H1 (cell line): ENCODE results near the gene LIF. TPM values are rescaled to one million over a fixed set of nuclear protein-coding genes. Genes with fewer than 3 reads are reported as not detected.

Source experiments
- CTCF ChIA-PET: fragments of 300-600 bp; sonication (Branson Sonifier 250); formaldehyde crosslinking; loops from one replicate; lab custom pipeline; 2021; ENCODE audit not compliant: partially characterized antibody; lab: Charles Lee
- POLR2A ChIA-PET: fragments of 300-600 bp; sonication (Branson Sonifier 250); formaldehyde crosslinking; loops from one replicate; lab custom pipeline; 2021; ENCODE audit warnings: inconsistent platforms; ENCODE audit not compliant: partially characterized antibody; lab: Charles Lee
- DNase-seq, 2 experiments: peaks; one replicate each; pipeline versions ENCODE4 v3.0.0 to v3.0.0-alpha.2; 2010 to 2022; ENCODE audit warnings: low spot score in 2 of 2, low read depth in 1 of 2, mixed read lengths in 1 of 2
- FAIRE-seq: peaks from 2 replicates; lab custom pipeline; 2011; peaks lifted over from hg19 to GRCh38; lab: Jason Lieb, UNC
- H2AFZ ChIP-seq: 2 replicates; pipeline ENCODE4 v1.8.1; 2012; ENCODE audit warnings: low read length, inconsistent platforms
- H2AK5ac ChIP-seq: 2 replicates; pipeline ENCODE4 v1.6.1; 2013; ENCODE audit warnings: low read depth, low read length
- H2BK120ac ChIP-seq: replicated peaks from 2 replicates; pipeline ENCODE3; 2013; ENCODE audit warnings: low read depth, low read length, inconsistent platforms
- H2BK12ac ChIP-seq: 2 replicates; pipeline ENCODE4 v1.6.1; 2013; ENCODE audit warnings: low read depth, low read length
- H2BK15ac ChIP-seq: 2 replicates; pipeline ENCODE4 v1.6.1; 2013; ENCODE audit warnings: low read length
- H2BK20ac ChIP-seq: 2 replicates; pipeline ENCODE4 v1.6.1; 2013; ENCODE audit warnings: low read length
- H2BK5ac ChIP-seq: 2 replicates; pipeline ENCODE4 v1.6.1; 2013; ENCODE audit warnings: low read depth, low read length
- H3K14ac ChIP-seq: 2 replicates; pipeline ENCODE4 v1.6.1; 2013; ENCODE audit warnings: inconsistent platforms; ENCODE audit not compliant: insufficient read length
- H3K18ac ChIP-seq: 2 replicates; pipeline ENCODE4 v1.6.1; 2013; ENCODE audit warnings: low read length; ENCODE audit errors: extremely low read depth
- H3K23ac ChIP-seq: 2 replicates; pipeline ENCODE4 v1.6.1; 2013; ENCODE audit warnings: inconsistent platforms; ENCODE audit not compliant: insufficient read length
- H3K23me2 ChIP-seq: 2 replicates; pipeline ENCODE4 v1.6.1; 2013; ENCODE audit warnings: low read depth, low read length
- H3K27ac ChIP-seq: 2 replicates; pipeline ENCODE4 v1.6.1; 2011; ENCODE audit warnings: low read depth, low read length, inconsistent platforms
- H3K27me3 ChIP-seq, 4 experiments: replicated peaks in 1 of 4; 1 replicate in 1 of 4; 2 replicates in 3 of 4; pipeline versions ENCODE4 v1.6.1 to v1.8.1; 2011 to 2013; ENCODE audit warnings: low read length in 3 of 4, mild to moderate bottlenecking in 3 of 4, inconsistent platforms in 2 of 4, mixed read lengths in 2 of 4, moderate library complexity in 1 of 4; ENCODE audit not compliant: control insufficient read depth in 3 of 4, insufficient read depth in 3 of 4; ENCODE audit errors: extremely low read depth in 1 of 4
- H3K36me3 ChIP-seq, 4 experiments: 2 replicates each; pipeline versions ENCODE4 v1.6.1 to v1.8.1; 2011 to 2013; ENCODE audit warnings: mild to moderate bottlenecking in 4 of 4, low read length in 3 of 4, moderate library complexity in 2 of 4, control low read depth in 1 of 4, inconsistent platforms in 1 of 4; ENCODE audit not compliant: insufficient read depth in 4 of 4, control insufficient read depth in 2 of 4
- H3K4ac ChIP-seq: replicated peaks from 2 replicates; pipeline ENCODE3; 2013; ENCODE audit warnings: low read length, low read depth, mixed read lengths, inconsistent platforms; ENCODE audit not compliant: insufficient read length
- H3K4me1 ChIP-seq, 4 experiments: replicated peaks in 1 of 4; 1 replicate in 1 of 4; 2 replicates in 3 of 4; pipeline versions ENCODE4 v1.6.1 to v1.8.1; 2011 to 2013; ENCODE audit warnings: low read length in 3 of 4, inconsistent platforms in 2 of 4, mixed read lengths in 1 of 4; ENCODE audit not compliant: insufficient read depth in 4 of 4, control insufficient read depth in 3 of 4
- H3K4me2 ChIP-seq, 2 experiments: 2 replicates each; pipeline versions ENCODE4 v1.6.1 to v1.8.1; 2011 to 2013; ENCODE audit warnings: low read depth in 2 of 2, low read length in 2 of 2, control low read depth in 1 of 2, inconsistent platforms in 1 of 2, mild to moderate bottlenecking in 1 of 2; ENCODE audit not compliant: insufficient read depth in 1 of 2
- H3K4me3 ChIP-seq, 4 experiments: fragments of 200-600, 300-600 bp in 1 of 4; sonication (generic), shearing (Covaris generic), sonication (Bioruptor Twin) in 1 of 4; 2 replicates each; pipeline versions ENCODE4 v1.5.1 to v1.8.1; 2011 to 2016; ENCODE audit warnings: low read length in 4 of 4, low read depth in 3 of 4, control low read depth in 2 of 4, inconsistent platforms in 2 of 4, mild to moderate bottlenecking in 2 of 4, mixed read lengths in 1 of 4, moderate library complexity in 1 of 4; ENCODE audit not compliant: insufficient read depth in 2 of 4; ENCODE audit errors: extremely low read depth in 1 of 4
- H3K56ac ChIP-seq: replicated peaks from 2 replicates; pipeline ENCODE3; 2013; ENCODE audit warnings: low read depth, mild to moderate bottlenecking, mixed read lengths, low read length, inconsistent platforms; ENCODE audit not compliant: insufficient read length
- H3K79me1 ChIP-seq: 2 replicates; pipeline ENCODE4 v1.6.1; 2013; ENCODE audit warnings: low read depth, low read length, control low read depth
- H3K79me2 ChIP-seq, 2 experiments: 2 replicates each; pipeline versions ENCODE4 v1.6.1 to v1.8.1; 2012 to 2013; ENCODE audit warnings: low read length in 2 of 2, mild to moderate bottlenecking in 2 of 2, inconsistent platforms in 1 of 2; ENCODE audit not compliant: insufficient read depth in 2 of 2, control insufficient read depth in 1 of 2
- H3K9ac ChIP-seq, 4 experiments: replicated peaks in 1 of 4; 1 replicate in 1 of 4; 2 replicates in 3 of 4; pipeline versions ENCODE4 v1.6.1 to v1.8.1; 2011 to 2013; ENCODE audit warnings: low read depth in 3 of 4, low read length in 3 of 4, control low read depth in 2 of 4, mild to moderate bottlenecking in 2 of 4, moderate library complexity in 2 of 4, inconsistent platforms in 1 of 4; ENCODE audit errors: extremely low read depth in 1 of 4
- H3K9me3 ChIP-seq, 2 experiments: 2 replicates each; pipeline versions ENCODE4 v1.6.1 to v1.8.1; 2012 to 2013; ENCODE audit warnings: mild to moderate bottlenecking in 2 of 2, moderate library complexity in 2 of 2, control low read depth in 1 of 2, inconsistent platforms in 1 of 2, low read depth in 1 of 2, low read length in 1 of 2, mixed read lengths in 1 of 2; ENCODE audit not compliant: insufficient read depth in 2 of 2
- H4K20me1 ChIP-seq, 2 experiments: replicated peaks in 1 of 2; 2 replicates each; pipeline versions ENCODE3 to v1.8.1; 2011 to 2013; ENCODE audit warnings: inconsistent platforms in 2 of 2, low read length in 2 of 2, mild to moderate bottlenecking in 1 of 2; ENCODE audit not compliant: insufficient read depth in 2 of 2, control insufficient read depth in 1 of 2
- H4K5ac ChIP-seq: 2 replicates; pipeline ENCODE4 v1.6.1; 2013; ENCODE audit warnings: low read length, low read depth, mixed read lengths, inconsistent platforms; ENCODE audit not compliant: insufficient read length
- H4K8ac ChIP-seq: 2 replicates; pipeline ENCODE4 v1.8.0; 2013; ENCODE audit warnings: mild to moderate bottlenecking, moderate library complexity, low read length, inconsistent platforms; ENCODE audit not compliant: insufficient read depth; ENCODE audit errors: extremely low read depth
- H4K91ac ChIP-seq: replicated peaks from 2 replicates; pipeline ENCODE3; 2013; ENCODE audit warnings: low read length, mixed read lengths, inconsistent platforms; ENCODE audit not compliant: insufficient read length
- BCL11A ChIP-seq, 2 experiments: IDR thresholded peaks; one replicate each; pipeline ENCODE4 v1.6.1; 2011; ENCODE audit warnings: low read depth in 2 of 2, low read length in 2 of 2, mild to moderate bottlenecking in 2 of 2
- CBX5 ChIP-seq: fragments of 300-800, 300-1000 bp; sonication (generic); IDR thresholded peaks from 2 replicates; pipeline ENCODE4 v1.7.1; 2016; ENCODE audit warnings: antibody characterized with exemption, low read length, low read depth
- RBBP5 ChIP-seq: IDR thresholded peaks from 2 replicates; pipeline ENCODE4 v1.7.1; 2012; ENCODE audit warnings: low read depth, mild to moderate bottlenecking, inconsistent platforms, low read length, moderate library complexity, borderline replicate concordance
- WGBS, 2 experiments: shearing (Covaris generic) in 1 of 2; methylation state at CpG; one replicate each; pipeline versions ENCODE4 v1.1.6 to v1.1.7; 2013 to 2015; ENCODE audit warnings: low lambda C conversion rate in 2 of 2, mixed read lengths in 2 of 2, inconsistent platforms in 1 of 2, low coverage in 1 of 2, missing lambda C conversion rate in 1 of 2; ENCODE audit not compliant: insufficient replicate concordance in 2 of 2, insufficient coverage in 1 of 2, insufficient read length in 1 of 2; ENCODE audit errors: extremely low coverage in 1 of 2, missing lambda C conversion rate in 1 of 2; 5-methylcytosine and 5-hydroxymethylcytosine counted together
- polyA plus RNA-seq, 7 experiments: library from polyadenylated mRNA; depleted of rRNA in 3 of 7; stranded (reverse) in 5 of 7; unstranded in 2 of 7; fragments of >200 nt in 5 of 7; fragments of 200-250 nt in 2 of 7; gene quantifications; 1 replicate in 5 of 7; 2 replicates in 1 of 7; 4 replicates in 1 of 7; pipeline versions ENCODE4 v1.2.1 to v1.2.3, GENCODE V29; 2011 to 2013; ENCODE audit warnings: missing spikeins in 2 of 7, mixed read lengths in 2 of 7
- total RNA-seq: library from RNA; stranded (reverse); fragmentation: NEBNext Ultra II Directional; extraction: Animal tissue kit (Norgen Biotek cat#: 25700); gene quantifications from 2 replicates; pipeline ENCODE4 v1.2.1, GENCODE V29; 2021

Gene LIF
- total and polyA plus RNA-seq, 2 of the 8 experiments (the other 6 are each of a cell fraction or from before 2014, with no cell fraction given) = 3.3 to 3.5 TPM

- no peak for DNase-seq
- CTCF ChIA-PET = interaction anchor here (0.6 to 9.1 kb wide), 15 partner anchors 7 to 177 kb away, joined by 3 to 203 read pairs (median 5); partner anchors contain the start of gene TBC1D10A
- H3K14ac ChIP-seq = no peak overlapping the region
Measured at GRCh38 chr22:30285176-30285845, 38.8 kb upstream of the LIF start.

More at GRCh38 chr22:30285176-30285845, 38.8 kb upstream of the LIF start:
- H3K27ac ChIP-seq = no peak overlapping the region
- H4K20me1 ChIP-seq = peaks cover 0 to 4% of the 10 kb centered on the region in 2 experiments
- H4K91ac ChIP-seq = no peak overlapping the region
- H3K79me2 ChIP-seq = no peaks in the 10 kb centered on the region
- peaks cover 0 to 14% (median 10%) of the 10 kb centered on the region in 4 experiments; a peak in 6 of 7 replicates for H3K4me1 ChIP-seq
- no peak overlapping the region for H2AK5ac ChIP-seq
- H2AFZ ChIP-seq = no peak overlapping the region
- H3K18ac ChIP-seq = no peak overlapping the region
- no peak for FAIRE-seq
- H2BK5ac ChIP-seq = no peak overlapping the region
- no peak overlapping the region for H3K4me3 ChIP-seq
- H4K8ac ChIP-seq = no peak overlapping the region
- H4K5ac ChIP-seq = no peak overlapping the region
- H3K9me3 ChIP-seq = no peaks in the 10 kb centered on the region
- no peak overlapping the region for H3K4me2 ChIP-seq
- no peak overlapping the region for H3K9ac ChIP-seq
- H2BK20ac ChIP-seq = no peak overlapping the region
- H3K56ac ChIP-seq = no peak overlapping the region
- peaks cover 12% of the 10 kb centered on the region; the same call in 1 of the 2 replicates for H3K23me2 ChIP-seq
- TF ChIP-seq BCL11A (IDR thresholded peaks at IDR 0.05; ENCODE audit: low read depth in 2 of 2, low read length in 2 of 2) (no peak), CBX5 (no peak), RBBP5 (no peak)
- H3K23ac ChIP-seq = no peak overlapping the region
- no peak overlapping the region for H2BK120ac ChIP-seq
- POLR2A ChIA-PET = no interaction called here
- WGBS, 2 experiments = 88% methylated on average over 26 of the region's 27 CpGs; no CpG with 5 or more reads in 1 of the 2 experiments
- H3K79me1 ChIP-seq = no peaks in the 10 kb centered on the region
- no peak overlapping the region for H3K4ac ChIP-seq
- H3K27me3 ChIP-seq = no peaks in the 10 kb centered on the region
- no peak overlapping the region for H2BK15ac ChIP-seq
- H2BK12ac ChIP-seq = no peak overlapping the region
- no peaks in the 10 kb centered on the region for H3K36me3 ChIP-seq
